Stimulated activated CD4-positive, alpha-beta T cell treated with anti-CD3 and anti-CD28 coated beads, TNF-alpha, amount 100 ng/mL, for 24 hours (primary cell): ENCODE data around the gene HBM.
"Not testable (repeated sequence)": the region's sequence is repeated elsewhere in the genome, so short reads cannot be mapped to it uniquely, and the experiment has no call there.

Source experiments
- DNase-seq, 3 experiments: peaks; one replicate each; pipeline ENCODE4 v3.0.0-alpha.2; 2020; ENCODE audit warnings: low read depth in 3 of 3

The HBM gene

DNA sequence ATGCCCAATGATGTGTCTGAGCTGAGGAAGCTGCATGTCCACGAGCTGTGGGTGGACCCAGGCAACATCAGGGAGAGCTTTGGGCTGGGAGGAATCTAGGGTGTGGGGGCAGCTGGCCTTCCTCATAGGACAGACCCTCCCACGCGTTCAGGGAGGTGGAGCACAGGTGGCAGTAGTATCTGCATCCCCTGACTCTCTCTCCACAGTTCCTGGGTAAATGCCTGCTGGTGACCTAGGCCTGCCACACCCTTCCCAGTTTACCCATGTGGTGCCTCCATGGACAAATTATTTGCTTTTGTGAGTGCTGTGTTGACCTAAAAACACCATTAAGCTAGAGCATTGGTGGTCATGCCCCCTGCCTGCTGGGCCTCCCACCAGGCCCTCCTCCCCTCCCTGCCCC, 3.2 kb downstream of the HBM start:
- DNase-seq: no peak

GRCh38 chr16:170088-170507, 4.3 kb downstream of the HBM start:
- not testable (repeated sequence) for DNase-seq

DNA sequence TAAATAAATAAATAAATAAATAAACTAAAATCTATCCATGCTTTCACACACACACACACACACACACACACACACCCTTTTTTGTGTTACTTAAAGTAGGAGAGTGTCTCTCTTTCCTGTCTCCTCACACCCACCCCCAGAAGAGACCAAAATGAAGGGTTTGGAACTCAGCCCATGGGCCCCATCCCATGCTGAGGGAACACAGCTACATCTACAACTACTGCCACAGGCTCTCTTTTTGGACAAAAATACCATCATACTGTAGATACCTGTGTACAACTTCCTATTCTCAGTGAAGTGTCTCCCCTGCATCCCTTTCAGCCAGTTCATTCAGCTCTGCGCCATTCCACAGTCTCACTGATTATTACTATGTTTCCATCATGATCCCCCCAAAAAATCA, 5.0 kb downstream of the HBM start:
- no peak for DNase-seq

DNA sequence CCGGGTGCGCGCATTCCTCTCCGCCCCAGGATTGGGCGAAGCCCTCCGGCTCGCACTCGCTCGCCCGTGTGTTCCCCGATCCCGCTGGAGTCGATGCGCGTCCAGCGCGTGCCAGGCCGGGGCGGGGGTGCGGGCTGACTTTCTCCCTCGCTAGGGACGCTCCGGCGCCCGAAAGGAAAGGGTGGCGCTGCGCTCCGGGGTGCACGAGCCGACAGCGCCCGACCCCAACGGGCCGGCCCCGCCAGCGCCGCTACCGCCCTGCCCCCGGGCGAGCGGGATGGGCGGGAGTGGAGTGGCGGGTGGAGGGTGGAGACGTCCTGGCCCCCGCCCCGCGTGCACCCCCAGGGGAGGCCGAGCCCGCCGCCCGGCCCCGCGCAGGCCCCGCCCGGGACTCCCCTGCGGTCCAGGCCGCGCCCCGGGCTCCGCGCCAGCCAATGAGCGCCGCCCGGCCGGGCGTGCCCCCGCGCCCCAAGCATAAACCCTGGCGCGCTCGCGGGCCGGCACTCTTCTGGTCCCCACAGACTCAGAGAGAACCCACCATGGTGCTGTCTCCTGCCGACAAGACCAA, 6.7 kb downstream of the HBM start, which contains the start of gene HBA2:
HBA2 (plus strand) TSS at position 503 of the 568 bp plus-strand sequence; CDS start at position 540, 37 bp downstream.
- DNase-seq: not testable (repeated sequence)

DNA sequence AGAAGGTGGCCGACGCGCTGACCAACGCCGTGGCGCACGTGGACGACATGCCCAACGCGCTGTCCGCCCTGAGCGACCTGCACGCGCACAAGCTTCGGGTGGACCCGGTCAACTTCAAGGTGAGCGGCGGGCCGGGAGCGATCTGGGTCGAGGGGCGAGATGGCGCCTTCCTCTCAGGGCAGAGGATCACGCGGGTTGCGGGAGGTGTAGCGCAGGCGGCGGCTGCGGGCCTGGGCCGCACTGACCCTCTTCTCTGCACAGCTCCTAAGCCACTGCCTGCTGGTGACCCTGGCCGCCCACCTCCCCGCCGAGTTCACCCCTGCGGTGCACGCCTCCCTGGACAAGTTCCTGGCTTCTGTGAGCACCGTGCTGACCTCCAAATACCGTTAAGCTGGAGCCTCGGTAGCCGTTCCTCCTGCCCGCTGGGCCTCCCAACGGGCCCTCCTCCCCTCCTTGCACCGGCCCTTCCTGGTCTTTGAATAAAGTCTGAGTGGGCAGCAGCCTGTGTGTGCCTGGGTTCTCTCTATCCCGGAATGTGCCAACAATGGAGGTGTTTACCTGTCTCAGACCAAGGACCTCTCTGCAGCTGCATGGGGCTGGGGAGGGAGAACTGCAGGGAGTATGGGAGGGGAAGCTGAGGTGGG, 7.6 kb downstream of the HBM start:
- DNase-seq: not testable (repeated sequence)

DNA sequence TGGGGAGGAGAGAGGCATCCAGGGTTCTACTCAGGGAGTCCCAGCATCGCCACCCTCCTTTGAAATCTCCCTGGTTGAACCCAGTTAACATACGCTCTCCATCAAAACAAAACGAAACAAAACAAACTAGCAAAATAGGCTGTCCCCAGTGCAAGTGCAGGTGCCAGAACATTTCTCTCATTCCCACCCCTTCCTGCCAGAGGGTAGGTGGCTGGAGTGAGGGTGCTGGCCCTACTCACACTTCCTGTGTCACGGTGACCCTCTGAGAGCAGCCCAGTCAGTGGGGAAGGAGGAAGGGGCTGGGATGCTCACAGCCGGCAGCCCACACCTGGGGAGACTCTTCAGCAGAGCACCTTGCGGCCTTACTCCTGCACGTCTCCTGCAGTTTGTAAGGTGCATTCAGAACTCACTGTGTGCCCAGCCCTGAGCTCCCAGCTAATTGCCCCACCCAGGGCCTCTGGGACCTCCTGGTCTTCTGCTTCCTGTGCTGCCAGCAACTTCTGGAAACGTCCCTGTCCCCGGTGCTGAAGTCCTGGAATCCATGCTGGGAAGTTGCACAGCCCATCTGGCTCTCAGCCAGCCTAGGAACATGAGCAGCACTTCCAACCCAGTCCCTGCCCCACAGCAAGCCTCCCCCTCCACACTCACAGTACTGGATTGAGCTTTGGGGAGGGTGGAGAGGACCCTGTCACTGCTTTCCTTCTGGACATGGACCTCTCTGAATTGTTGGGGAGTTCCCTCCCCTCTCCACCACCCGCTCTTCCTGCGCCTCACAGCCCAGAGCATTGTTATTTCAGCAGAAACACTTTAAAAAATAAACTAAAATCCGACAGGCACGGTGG, 8.4 kb downstream of the HBM start:
- not testable (repeated sequence) for DNase-seq

DNA sequence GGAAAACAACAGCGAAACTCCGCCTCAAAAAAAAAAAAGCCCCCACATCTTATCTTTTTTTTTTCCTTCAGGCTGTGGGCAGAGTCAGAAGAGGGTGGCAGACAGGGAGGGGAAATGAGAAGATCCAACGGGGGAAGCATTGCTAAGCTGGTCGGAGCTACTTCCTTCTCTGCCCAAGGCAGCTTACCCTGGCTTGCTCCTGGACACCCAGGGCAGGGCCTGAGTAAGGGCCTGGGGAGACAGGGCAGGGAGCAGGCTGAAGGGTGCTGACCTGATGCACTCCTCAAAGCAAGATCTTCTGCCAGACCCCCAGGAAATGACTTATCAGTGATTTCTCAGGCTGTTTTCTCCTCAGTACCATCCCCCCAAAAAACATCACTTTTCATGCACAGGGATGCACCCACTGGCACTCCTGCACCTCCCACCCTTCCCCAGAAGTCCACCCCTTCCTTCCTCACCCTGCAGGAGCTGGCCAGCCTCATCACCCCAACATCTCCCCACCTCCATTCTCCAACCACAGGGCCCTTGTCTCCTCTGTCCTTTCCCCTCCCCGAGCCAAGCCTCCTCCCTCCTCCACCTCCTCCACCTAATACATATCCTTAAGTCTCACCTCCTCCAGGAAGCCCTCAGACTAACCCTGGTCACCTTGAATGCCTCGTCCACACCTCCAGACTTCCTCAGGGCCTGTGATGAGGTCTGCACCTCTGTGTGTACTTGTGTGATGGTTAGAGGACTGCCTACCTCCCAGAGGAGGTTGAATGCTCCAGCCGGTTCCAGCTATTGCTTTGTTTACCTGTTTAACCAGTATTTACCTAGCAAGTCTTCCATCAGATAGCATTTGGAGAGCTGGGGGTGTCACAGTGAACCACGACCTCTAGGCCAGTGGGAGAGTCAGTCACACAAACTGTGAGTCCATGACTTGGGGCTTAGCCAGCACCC, 9.5 kb downstream of the HBM start:
- DNase-seq: no peak

GRCh38 chr16:176006-176405, 10.2 kb downstream of the HBM start:
- DNase-seq: not testable (repeated sequence)

DNA sequence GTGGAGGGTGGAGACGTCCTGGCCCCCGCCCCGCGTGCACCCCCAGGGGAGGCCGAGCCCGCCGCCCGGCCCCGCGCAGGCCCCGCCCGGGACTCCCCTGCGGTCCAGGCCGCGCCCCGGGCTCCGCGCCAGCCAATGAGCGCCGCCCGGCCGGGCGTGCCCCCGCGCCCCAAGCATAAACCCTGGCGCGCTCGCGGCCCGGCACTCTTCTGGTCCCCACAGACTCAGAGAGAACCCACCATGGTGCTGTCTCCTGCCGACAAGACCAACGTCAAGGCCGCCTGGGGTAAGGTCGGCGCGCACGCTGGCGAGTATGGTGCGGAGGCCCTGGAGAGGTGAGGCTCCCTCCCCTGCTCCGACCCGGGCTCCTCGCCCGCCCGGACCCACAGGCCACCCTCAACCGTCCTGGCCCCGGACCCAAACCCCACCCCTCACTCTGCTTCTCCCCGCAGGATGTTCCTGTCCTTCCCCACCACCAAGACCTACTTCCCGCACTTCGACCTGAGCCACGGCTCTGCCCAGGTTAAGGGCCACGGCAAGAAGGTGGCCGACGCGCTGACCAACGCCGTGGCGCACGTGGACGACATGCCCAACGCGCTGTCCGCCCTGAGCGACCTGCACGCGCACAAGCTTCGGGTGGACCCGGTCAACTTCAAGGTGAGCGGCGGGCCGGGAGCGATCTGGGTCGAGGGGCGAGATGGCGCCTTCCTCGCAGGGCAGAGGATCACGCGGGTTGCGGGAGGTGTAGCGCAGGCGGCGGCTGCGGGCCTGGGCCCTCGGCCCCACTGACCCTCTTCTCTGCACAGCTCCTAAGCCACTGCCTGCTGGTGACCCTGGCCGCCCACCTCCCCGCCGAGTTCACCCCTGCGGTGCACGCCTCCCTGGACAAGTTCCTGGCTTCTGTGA, 11.0 kb downstream of the HBM start, which contains the start of gene HBA1:
HBA1 (plus strand) TSS at position 204 of the 906 bp plus-strand sequence; CDS start at position 241, 37 bp downstream.
- not testable (repeated sequence) for DNase-seq

- DNase-seq: no peak
These were observed 11.6 kb downstream of the HBM start for GRCh38 chr16:177394-177822.

- no peak for DNase-seq
These were observed 12.3 kb downstream of the HBM start for GRCh38 chr16:177981-178667.

DNA sequence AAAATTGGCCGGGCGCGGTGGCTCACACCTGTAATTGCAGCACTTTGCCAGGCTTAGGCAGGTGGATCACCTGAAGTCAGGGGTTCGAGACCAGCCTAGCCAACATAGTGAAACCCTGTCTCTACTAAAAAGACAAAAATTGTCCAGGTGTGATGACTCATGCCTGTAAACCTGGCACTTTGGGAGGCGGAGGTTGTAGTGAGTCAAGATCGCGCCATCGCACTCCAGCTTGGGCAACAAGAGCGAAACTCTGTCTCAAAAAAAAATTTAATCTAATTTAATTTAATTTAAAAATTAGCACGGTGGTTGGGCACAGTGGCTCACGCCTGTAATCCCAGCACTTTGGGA, 12.9 kb downstream of the HBM start:
- no peak for DNase-seq

GRCh38 chr16:179211-180092, 13.7 kb downstream of the HBM start:
- DNase-seq: no peak

- DNase-seq: peak in 1 of 3 experiments; percentile 38
These were observed 14.4 kb downstream of the HBM start, which contains the start of gene HBQ1 for GRCh38 chr16:180101-180675. Gene HBQ1 (plus strand): TSS chr16:180459. CDS start chr16:180487, 28 bp downstream.

DNA sequence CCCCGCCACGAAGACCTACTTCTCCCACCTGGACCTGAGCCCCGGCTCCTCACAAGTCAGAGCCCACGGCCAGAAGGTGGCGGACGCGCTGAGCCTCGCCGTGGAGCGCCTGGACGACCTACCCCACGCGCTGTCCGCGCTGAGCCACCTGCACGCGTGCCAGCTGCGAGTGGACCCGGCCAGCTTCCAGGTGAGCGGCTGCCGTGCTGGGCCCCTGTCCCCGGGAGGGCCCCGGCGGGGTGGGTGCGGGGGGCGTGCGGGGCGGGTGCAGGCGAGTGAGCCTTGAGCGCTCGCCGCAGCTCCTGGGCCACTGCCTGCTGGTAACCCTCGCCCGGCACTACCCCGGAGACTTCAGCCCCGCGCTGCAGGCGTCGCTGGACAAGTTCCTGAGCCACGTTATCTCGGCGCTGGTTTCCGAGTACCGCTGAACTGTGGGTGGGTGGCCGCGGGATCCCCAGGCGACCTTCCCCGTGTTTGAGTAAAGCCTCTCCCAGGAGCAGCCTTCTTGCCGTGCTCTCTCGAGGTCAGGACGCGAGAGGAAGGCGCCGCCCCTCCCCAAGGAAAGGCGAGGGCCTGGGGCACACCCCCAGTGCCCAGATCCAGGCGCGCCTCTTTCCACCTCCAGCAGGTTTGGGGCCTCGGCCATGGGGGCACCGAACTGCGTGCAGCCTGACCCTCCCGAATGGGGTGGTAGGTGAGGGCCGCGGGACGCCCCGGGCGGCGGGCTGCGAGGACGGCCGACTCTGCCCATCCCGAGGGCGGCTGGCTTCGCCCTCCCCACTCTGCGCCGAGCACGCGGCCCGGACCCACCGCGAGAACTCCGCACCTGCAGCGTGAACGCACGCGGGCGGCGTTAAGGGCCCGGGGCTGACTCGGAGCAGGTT, 15.1 kb downstream of the HBM start:
- DNase-seq: peak; percentile 68 to 85 (median 76)

GRCh38 chr16:181565-182021, 15.8 kb downstream of the HBM start:
- DNase-seq: no peak

GRCh38 chr16:183005-183404, 17.2 kb downstream of the HBM start:
- no peak for DNase-seq
